Measurements from ENCODE around the gene MAL.

The MAL gene

DNA sequence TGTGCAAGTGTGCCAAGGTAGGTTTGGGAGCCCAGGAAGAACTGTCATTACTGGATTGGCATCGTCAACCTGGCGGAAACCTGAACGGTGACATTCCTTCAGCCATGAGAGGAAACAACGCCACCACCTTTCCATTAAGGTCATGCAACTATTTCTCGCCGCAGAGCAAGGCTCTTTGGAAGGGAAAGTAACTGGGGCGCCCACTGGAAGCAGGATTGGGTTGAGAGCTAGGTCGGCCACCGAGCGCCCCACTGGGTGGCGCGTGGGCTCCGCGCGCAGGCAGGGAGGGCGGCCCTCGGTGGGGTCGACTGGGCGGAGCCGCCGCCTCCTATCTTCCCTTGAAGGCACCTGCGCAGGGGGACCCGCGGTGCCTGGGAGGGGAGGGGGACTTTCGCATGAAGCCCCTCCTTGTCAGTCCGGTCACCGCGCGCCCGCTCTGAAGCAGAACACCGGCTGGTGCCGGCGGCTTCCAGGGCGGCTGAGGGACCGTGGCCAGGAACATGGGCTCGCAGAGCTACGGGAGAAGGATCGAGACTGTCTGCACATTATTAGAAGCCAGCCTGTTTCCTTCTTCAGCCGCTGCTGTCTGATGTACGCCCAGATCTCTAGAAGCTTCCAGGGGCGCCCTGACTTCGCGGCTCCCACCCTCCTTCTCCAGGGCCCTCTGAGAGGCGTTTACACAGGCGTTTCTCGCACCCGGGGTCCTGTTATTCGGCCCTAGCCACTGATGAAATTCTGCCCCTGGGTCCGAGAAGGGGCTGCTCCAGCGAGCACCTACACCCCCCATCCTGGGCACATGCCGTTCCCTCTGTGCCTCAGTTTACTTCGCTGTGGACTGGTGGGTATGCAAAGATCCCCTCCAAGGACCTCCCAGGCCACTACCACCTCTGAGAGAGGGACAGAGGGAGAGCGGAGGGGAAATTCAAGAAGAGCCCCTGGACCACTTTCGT, 27.3 kb upstream of the MAL start:
- no peaks in the 10 kb centered on the region for H3K4me1 ChIP-seq (ENCODE audit: control insufficient read depth, insufficient read depth, low read length, unreplicated experiment)
- H3K36me3 ChIP-seq (ENCODE audit: insufficient read depth, low read length): no peaks in the 10 kb centered on the region
- H3K27ac ChIP-seq (ENCODE audit: low read depth, low read length): no peak overlapping the region
- no peak overlapping the region for H2AFZ ChIP-seq (ENCODE audit: low read length, unreplicated experiment)
- peaks cover 78% of the 10 kb centered on the region for H3K27me3 ChIP-seq (ENCODE audit: insufficient read depth, low read length)
- H3K79me2 ChIP-seq (ENCODE audit: control insufficient read depth, insufficient read depth, low read length, unreplicated experiment): no peaks in the 10 kb centered on the region
- no peak overlapping the region for H3K4me3 ChIP-seq (ENCODE audit: low read depth, low read length)

- no peaks in the 10 kb centered on the region for H3K79me2 ChIP-seq (ENCODE audit: control insufficient read depth, insufficient read depth, low read length, unreplicated experiment)
- no peak overlapping the region for H3K27ac ChIP-seq (ENCODE audit: low read depth, low read length)
- H2AFZ ChIP-seq (ENCODE audit: low read length, unreplicated experiment): no peak overlapping the region
- peaks cover 70% of the 10 kb centered on the region for H3K27me3 ChIP-seq (ENCODE audit: insufficient read depth, low read length)
- no peaks in the 10 kb centered on the region for H3K36me3 ChIP-seq (ENCODE audit: insufficient read depth, low read length)
- no peak overlapping the region for H3K4me3 ChIP-seq (ENCODE audit: low read depth, low read length)
- no peaks in the 10 kb centered on the region for H3K4me1 ChIP-seq (ENCODE audit: control insufficient read depth, insufficient read depth, low read length, unreplicated experiment)
Observed at GRCh38 chr2:94999431-94999883, 26.1 kb upstream of the MAL start.

GRCh38 chr2:95001051-95001562, 24.4 kb upstream of the MAL start:
- no peak overlapping the region for H3K4me3 ChIP-seq (ENCODE audit: low read depth, low read length)
- H3K27me3 ChIP-seq (ENCODE audit: insufficient read depth, low read length): peaks cover 53% of the 10 kb centered on the region
- no peaks in the 10 kb centered on the region for H3K4me1 ChIP-seq (ENCODE audit: control insufficient read depth, insufficient read depth, low read length, unreplicated experiment)
- H2AFZ ChIP-seq (ENCODE audit: low read length, unreplicated experiment): no peak overlapping the region
- no peak overlapping the region for H3K27ac ChIP-seq (ENCODE audit: low read depth, low read length)
- no peaks in the 10 kb centered on the region for H3K79me2 ChIP-seq (ENCODE audit: control insufficient read depth, insufficient read depth, low read length, unreplicated experiment)
- H3K36me3 ChIP-seq (ENCODE audit: insufficient read depth, low read length): no peaks in the 10 kb centered on the region

DNA sequence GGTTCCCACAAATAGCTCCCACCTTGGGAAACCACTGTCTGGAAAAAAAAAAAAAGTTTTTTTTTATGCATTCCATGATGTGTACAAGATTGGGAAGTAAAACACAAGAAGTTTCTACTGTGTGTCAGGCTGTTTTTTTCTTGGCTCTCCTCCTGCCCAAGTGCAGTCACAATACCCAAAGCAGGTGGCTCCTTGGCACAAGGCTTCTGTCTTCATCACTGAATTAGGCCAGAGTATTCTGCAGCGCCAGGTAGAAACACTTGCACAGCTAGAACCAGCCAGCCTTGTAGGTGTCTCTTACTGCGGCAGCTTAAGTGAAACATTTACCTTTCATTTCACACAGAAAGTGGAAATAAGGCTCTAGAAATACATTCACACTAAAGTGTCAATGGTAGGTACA, 23.8 kb upstream of the MAL start:
- Histone ChIP-seq H3K79me2 (ENCODE audit: control insufficient read depth, insufficient read depth, low read length, unreplicated experiment) (no peaks in the 10 kb centered on the region), H3K36me3 (ENCODE audit: insufficient read depth, low read length) (no peaks in the 10 kb centered on the region), H3K4me3 (ENCODE audit: low read depth, low read length) (no peak overlapping the region), H3K27ac (ENCODE audit: low read depth, low read length) (no peak overlapping the region), H2AFZ (ENCODE audit: low read length, unreplicated experiment) (no peak overlapping the region), H3K27me3 (ENCODE audit: insufficient read depth, low read length) (peaks cover 47% of the 10 kb centered on the region), H3K4me1 (ENCODE audit: control insufficient read depth, insufficient read depth, low read length, unreplicated experiment) (no peaks in the 10 kb centered on the region)

GRCh38 chr2:95002498-95002897, 23.0 kb upstream of the MAL start:
- H3K4me1 ChIP-seq (ENCODE audit: control insufficient read depth, insufficient read depth, low read length, unreplicated experiment): no peaks in the 10 kb centered on the region
- H2AFZ ChIP-seq (ENCODE audit: low read length, unreplicated experiment): no peak overlapping the region
- H3K36me3 ChIP-seq (ENCODE audit: insufficient read depth, low read length): no peaks in the 10 kb centered on the region
- no peak overlapping the region for H3K27ac ChIP-seq (ENCODE audit: low read depth, low read length)
- H3K27me3 ChIP-seq (ENCODE audit: insufficient read depth, low read length): peaks cover 40% of the 10 kb centered on the region
- H3K79me2 ChIP-seq (ENCODE audit: control insufficient read depth, insufficient read depth, low read length, unreplicated experiment): no peaks in the 10 kb centered on the region
- no peak overlapping the region for H3K4me3 ChIP-seq (ENCODE audit: low read depth, low read length)

DNA sequence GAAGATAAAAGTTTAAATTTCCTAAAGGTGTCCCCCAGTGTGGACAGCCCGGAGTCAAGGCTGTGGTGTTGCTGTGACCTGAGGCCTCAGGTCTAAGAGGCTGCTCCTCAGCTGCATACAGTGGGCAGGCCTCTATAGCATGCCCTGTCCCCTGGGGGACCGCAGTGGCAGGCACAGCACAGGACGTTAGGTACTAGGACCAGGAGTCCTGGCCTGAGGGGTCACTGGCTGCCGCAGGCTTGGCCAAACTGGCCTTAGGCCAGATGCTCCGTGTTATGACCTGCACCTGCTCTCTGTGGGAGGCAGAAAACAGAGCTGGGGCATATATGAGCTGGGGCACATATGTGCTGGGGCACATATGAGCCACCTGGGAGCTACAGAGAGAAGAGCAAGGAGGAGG, 21.2 kb upstream of the MAL start:
- Histone ChIP-seq H3K36me3 (ENCODE audit: insufficient read depth, low read length) (no peaks in the 10 kb centered on the region), H3K27me3 (ENCODE audit: insufficient read depth, low read length) (peaks cover 29% of the 10 kb centered on the region), H3K4me3 (ENCODE audit: low read depth, low read length) (no peak overlapping the region), H2AFZ (ENCODE audit: low read length, unreplicated experiment) (no peak overlapping the region), H3K4me1 (ENCODE audit: control insufficient read depth, insufficient read depth, low read length, unreplicated experiment) (no peaks in the 10 kb centered on the region), H3K27ac (ENCODE audit: low read depth, low read length) (no peak overlapping the region), H3K79me2 (ENCODE audit: control insufficient read depth, insufficient read depth, low read length, unreplicated experiment) (no peaks in the 10 kb centered on the region)

DNA sequence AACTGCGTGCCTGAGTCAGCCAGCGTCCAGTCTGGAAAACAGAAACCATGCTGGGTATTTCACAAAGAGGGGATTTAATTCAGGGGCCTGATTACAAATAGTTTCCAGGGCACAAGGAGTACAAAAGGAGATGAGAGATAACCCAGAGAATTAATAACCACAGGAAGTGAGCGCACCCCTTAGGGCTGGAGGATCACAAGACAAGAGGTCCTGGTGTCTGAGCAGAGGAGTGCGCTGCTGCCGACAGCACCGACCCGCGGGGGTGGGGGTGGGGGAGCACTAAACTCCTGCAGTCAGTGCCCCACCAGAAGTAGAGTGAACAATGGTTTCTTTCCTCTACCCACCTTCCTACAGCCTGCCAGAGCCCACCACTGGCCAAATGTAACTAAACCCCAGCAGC, 20.8 kb upstream of the MAL start:
- H3K27me3 ChIP-seq (ENCODE audit: insufficient read depth, low read length): peaks cover 24% of the 10 kb centered on the region
- no peak overlapping the region for H3K27ac ChIP-seq (ENCODE audit: low read depth, low read length)
- no peak overlapping the region for H2AFZ ChIP-seq (ENCODE audit: low read length, unreplicated experiment)
- no peaks in the 10 kb centered on the region for H3K79me2 ChIP-seq (ENCODE audit: control insufficient read depth, insufficient read depth, low read length, unreplicated experiment)
- H3K4me1 ChIP-seq (ENCODE audit: control insufficient read depth, insufficient read depth, low read length, unreplicated experiment): no peaks in the 10 kb centered on the region
- H3K4me3 ChIP-seq (ENCODE audit: low read depth, low read length): no peak overlapping the region
- H3K36me3 ChIP-seq (ENCODE audit: insufficient read depth, low read length): no peaks in the 10 kb centered on the region

GRCh38 chr2:95005726-95006125, 19.8 kb upstream of the MAL start:
- Histone ChIP-seq H3K4me3 (ENCODE audit: low read depth, low read length) (no peak overlapping the region), H3K27ac (ENCODE audit: low read depth, low read length) (no peak overlapping the region), H3K4me1 (ENCODE audit: control insufficient read depth, insufficient read depth, low read length, unreplicated experiment) (no peaks in the 10 kb centered on the region), H3K27me3 (ENCODE audit: insufficient read depth, low read length) (peaks cover 15% of the 10 kb centered on the region; the same call in 1 of the 2 replicates), H3K79me2 (ENCODE audit: control insufficient read depth, insufficient read depth, low read length, unreplicated experiment) (no peaks in the 10 kb centered on the region), H3K36me3 (ENCODE audit: insufficient read depth, low read length) (no peaks in the 10 kb centered on the region), H2AFZ (ENCODE audit: low read length, unreplicated experiment) (no peak overlapping the region)

- no peaks in the 10 kb centered on the region for H3K4me1 ChIP-seq (ENCODE audit: control insufficient read depth, insufficient read depth, low read length, unreplicated experiment)
- no peak overlapping the region for H3K4me3 ChIP-seq (ENCODE audit: low read depth, low read length)
- H2AFZ ChIP-seq (ENCODE audit: low read length, unreplicated experiment): no peak overlapping the region
- no peaks in the 10 kb centered on the region for H3K79me2 ChIP-seq (ENCODE audit: control insufficient read depth, insufficient read depth, low read length, unreplicated experiment)
- H3K27ac ChIP-seq (ENCODE audit: low read depth, low read length): no peak overlapping the region
- peaks cover 12% of the 10 kb centered on the region; the same call in 1 of the 2 replicates for H3K27me3 ChIP-seq (ENCODE audit: insufficient read depth, low read length)
- H3K36me3 ChIP-seq (ENCODE audit: insufficient read depth, low read length): no peaks in the 10 kb centered on the region
Observed at GRCh38 chr2:95006588-95006987, 18.9 kb upstream of the MAL start.

- H3K27ac ChIP-seq (ENCODE audit: low read depth, low read length): no peak overlapping the region
- no peak overlapping the region for H2AFZ ChIP-seq (ENCODE audit: low read length, unreplicated experiment)
- H3K27me3 ChIP-seq (ENCODE audit: insufficient read depth, low read length): peaks cover 7% of the 10 kb centered on the region; the same call in 1 of the 2 replicates
- H3K4me3 ChIP-seq (ENCODE audit: low read depth, low read length): no peak overlapping the region
- H3K4me1 ChIP-seq (ENCODE audit: control insufficient read depth, insufficient read depth, low read length, unreplicated experiment): no peaks in the 10 kb centered on the region
- H3K79me2 ChIP-seq (ENCODE audit: control insufficient read depth, insufficient read depth, low read length, unreplicated experiment): no peaks in the 10 kb centered on the region
- no peaks in the 10 kb centered on the region for H3K36me3 ChIP-seq (ENCODE audit: insufficient read depth, low read length)
Observed at GRCh38 chr2:95007031-95007609, 18.4 kb upstream of the MAL start.

Measured in ACC112 (cell line).